ENCODE results near the gene AOPEP. TPM values are rescaled to one million over a fixed set of nuclear protein-coding genes. Genes with fewer than 3 reads are reported as not detected.

Gene AOPEP
- total RNA-seq, 1 experiment from 2014 or later: 79.5 TPM

- Histone ChIP-seq H3K27ac (peak overlapping the region; percentile 54), H3K4me1 (peaks cover 41% of the 10 kb centered on the region), H3K4me3 (no peak overlapping the region), H3K9me3 (replicated peaks) (no peaks in the 10 kb centered on the region), H3K36me3 (peaks cover 57% of the 10 kb centered on the region), H3K27me3 (no peaks in the 10 kb centered on the region)
- peak; percentile 74 to 81 for DNase-seq
Observed at GRCh38 chr9:95085036-95085770, 358.7 kb downstream of the AOPEP start.

GRCh38 chr9:95085861-95086563 is 359.5 kb downstream of the AOPEP start:
- H3K9me3 ChIP-seq (replicated peaks): no peaks in the 10 kb centered on the region
- peaks cover 49% of the 10 kb centered on the region for H3K4me1 ChIP-seq
- DNase-seq: no peak
- H3K27ac ChIP-seq: no peak overlapping the region; the same call in 1 of the 2 replicates
- no peak overlapping the region for H3K4me3 ChIP-seq
- peaks cover 53% of the 10 kb centered on the region for H3K36me3 ChIP-seq
- no peaks in the 10 kb centered on the region for H3K27me3 ChIP-seq

- Histone ChIP-seq H3K27ac (no peak overlapping the region), H3K4me1 (peaks cover 55% of the 10 kb centered on the region), H3K27me3 (no peaks in the 10 kb centered on the region), H3K9me3 (replicated peaks) (no peaks in the 10 kb centered on the region), H3K4me3 (no peak overlapping the region), H3K36me3 (peaks cover 49% of the 10 kb centered on the region)
- no peak for DNase-seq
Observed at GRCh38 chr9:95086564-95086955, 360.1 kb downstream of the AOPEP start.

GRCh38 chr9:95087659-95088242 is 361.3 kb downstream of the AOPEP start:
- H3K9me3 ChIP-seq (replicated peaks): no peaks in the 10 kb centered on the region
- H3K4me3 ChIP-seq: no peak overlapping the region
- peak in 1 of 2 experiments; percentile 36 for DNase-seq
- H3K36me3 ChIP-seq: peaks cover 37% of the 10 kb centered on the region
- peaks cover 67% of the 10 kb centered on the region for H3K4me1 ChIP-seq
- H3K27me3 ChIP-seq: no peaks in the 10 kb centered on the region
- no peak overlapping the region for H3K27ac ChIP-seq

- H3K27me3 ChIP-seq: no peaks in the 10 kb centered on the region
- H3K27ac ChIP-seq: peak overlapping the region; percentile 97; the same call in 1 of the 2 replicates
- H3K4me3 ChIP-seq: no peak overlapping the region
- peaks cover 75% of the 10 kb centered on the region for H3K4me1 ChIP-seq
- no peaks in the 10 kb centered on the region for H3K9me3 ChIP-seq (replicated peaks)
- peak in 1 of 2 experiments; percentile 51 for DNase-seq
- peaks cover 30% of the 10 kb centered on the region for H3K36me3 ChIP-seq
Observed at GRCh38 chr9:95088421-95089161, 362.1 kb downstream of the AOPEP start.

- H3K4me1 ChIP-seq: peaks cover 76% of the 10 kb centered on the region
- H3K27ac ChIP-seq: peak overlapping the region; percentile 97
- H3K36me3 ChIP-seq: peaks cover 21% of the 10 kb centered on the region
- no peaks in the 10 kb centered on the region for H3K27me3 ChIP-seq
- H3K9me3 ChIP-seq (replicated peaks): no peaks in the 10 kb centered on the region
- no peak overlapping the region for H3K4me3 ChIP-seq
- DNase-seq: peak in 1 of 2 experiments; percentile 29
Observed at GRCh38 chr9:95089257-95090022, 362.9 kb downstream of the AOPEP start.

- H3K9me3 ChIP-seq (replicated peaks): no peaks in the 10 kb centered on the region
- peaks cover 20% of the 10 kb centered on the region for H3K36me3 ChIP-seq
- no peak overlapping the region for H3K4me3 ChIP-seq
- H3K4me1 ChIP-seq: peaks cover 74% of the 10 kb centered on the region
- H3K27me3 ChIP-seq: no peaks in the 10 kb centered on the region
- H3K27ac ChIP-seq: peak overlapping the region; percentile 97
- peak in 1 of 2 experiments; percentile 65 for DNase-seq
Observed at GRCh38 chr9:95090023-95090791, 363.7 kb downstream of the AOPEP start.

GRCh38 chr9:95090871-95091577 is 364.5 kb downstream of the AOPEP start:
- H3K4me3 ChIP-seq: peak overlapping the region; percentile 14
- H3K9me3 ChIP-seq (replicated peaks): no peaks in the 10 kb centered on the region
- no peaks in the 10 kb centered on the region for H3K27me3 ChIP-seq
- DNase-seq: peak; percentile 93
- peaks cover 12% of the 10 kb centered on the region for H3K36me3 ChIP-seq
- peaks cover 76% of the 10 kb centered on the region for H3K4me1 ChIP-seq
- peak overlapping the region; percentile 97 for H3K27ac ChIP-seq

- peak overlapping the region; percentile 97 for H3K27ac ChIP-seq
- peak; percentile 79 to 83 for DNase-seq
- H3K4me1 ChIP-seq: peaks cover 76% of the 10 kb centered on the region
- H3K4me3 ChIP-seq: peak overlapping the region; percentile 14
- H3K27me3 ChIP-seq: no peaks in the 10 kb centered on the region
- H3K36me3 ChIP-seq: peaks cover 4% of the 10 kb centered on the region
- no peaks in the 10 kb centered on the region for H3K9me3 ChIP-seq (replicated peaks)
Observed at GRCh38 chr9:95091601-95092261, 365.2 kb downstream of the AOPEP start.

GRCh38 chr9:95092262-95093072 is 366.0 kb downstream of the AOPEP start:
- Histone ChIP-seq H3K36me3 (no peaks in the 10 kb centered on the region), H3K4me1 (peaks cover 78% of the 10 kb centered on the region), H3K27me3 (no peaks in the 10 kb centered on the region), H3K4me3 (peak overlapping the region; percentile 14), H3K27ac (peak overlapping the region; percentile 97), H3K9me3 (replicated peaks) (no peaks in the 10 kb centered on the region)
- DNase-seq: peak; percentile 90 to 92

- H3K4me1 ChIP-seq: peaks cover 82% of the 10 kb centered on the region
- no peak overlapping the region for H3K4me3 ChIP-seq
- no peaks in the 10 kb centered on the region for H3K9me3 ChIP-seq (replicated peaks)
- H3K27me3 ChIP-seq: no peaks in the 10 kb centered on the region
- H3K27ac ChIP-seq: peak overlapping the region; percentile 97
- H3K36me3 ChIP-seq: no peaks in the 10 kb centered on the region
- no peak for DNase-seq
Observed at GRCh38 chr9:95093586-95093985, 367.1 kb downstream of the AOPEP start.

- Histone ChIP-seq H3K9me3 (replicated peaks) (no peaks in the 10 kb centered on the region), H3K36me3 (no peaks in the 10 kb centered on the region), H3K4me1 (peaks cover 82% of the 10 kb centered on the region), H3K27ac (peak overlapping the region; percentile 69), H3K27me3 (no peaks in the 10 kb centered on the region), H3K4me3 (no peak overlapping the region)
- no peak for DNase-seq
Observed at GRCh38 chr9:95094002-95094401, 367.5 kb downstream of the AOPEP start.

Data from SJCRH30 (cell line).